ENCODE data around the gene GPR176. TPM values are rescaled to one million over a fixed set of nuclear protein-coding genes. Genes with fewer than 3 reads are reported as not detected.
"Not testable (repeated sequence)": the region's sequence is repeated elsewhere in the genome, so short reads cannot be mapped to it uniquely, and the experiment has no call there.

GPR176 gene
- total RNA-seq, 2 donors from 2014 or later = 2.9 to 4.8 TPM

DNA sequence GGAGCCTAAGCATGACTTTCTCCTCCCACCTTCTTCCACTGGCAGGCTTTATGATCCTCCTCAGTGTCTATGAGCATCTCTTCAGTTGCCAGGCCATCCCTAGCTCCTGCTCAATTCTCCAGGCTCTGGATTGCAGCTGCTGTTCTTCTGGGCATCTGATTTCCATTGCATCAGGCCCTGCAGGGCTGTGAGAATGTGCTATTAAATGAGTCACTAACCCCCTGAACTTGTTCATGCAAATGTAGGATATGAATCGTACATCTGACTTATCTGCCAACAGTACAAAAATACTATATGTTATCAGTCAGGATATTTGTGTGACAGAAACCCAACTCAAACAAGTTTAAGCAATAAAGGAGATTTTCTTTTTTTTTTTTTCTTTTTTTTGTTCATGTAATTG is 11.9 kb downstream of the GPR176 start:
- peak in 1 of 2 donors; percentile 78 for ATAC-seq
- DNase-seq = no peak
- intact Hi-C loops (cut with DNase I) = no loop called here

DNA sequence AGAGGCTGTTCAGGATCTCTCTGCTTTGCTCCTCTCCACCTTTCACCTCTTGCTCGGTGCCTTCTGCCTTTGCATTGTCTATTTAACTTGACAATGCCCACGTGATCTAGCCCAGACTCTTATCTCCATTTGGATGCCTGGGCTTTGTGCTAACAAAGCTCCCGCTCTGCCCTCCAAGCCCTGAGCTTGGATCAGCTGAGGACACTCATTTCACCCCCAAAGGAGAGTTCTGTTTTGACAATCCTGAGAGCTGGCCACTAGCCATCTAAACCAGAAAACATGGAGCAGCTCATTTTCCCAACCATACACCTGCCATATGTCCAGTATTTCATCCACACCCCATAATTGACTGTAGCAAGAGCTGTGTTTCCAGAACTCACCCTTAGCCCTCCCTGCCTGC is 12.8 kb downstream of the GPR176 start:
- ATAC-seq (no peak), DNase-seq (no peak)
- intact Hi-C loops (cut with DNase I) = no loop called here

- DNase-seq (no peak), ATAC-seq (no peak)
- intact Hi-C loops (cut with DNase I) = no loop called here
Observed at GRCh38 chr15:39904115-39904514, 16.0 kb downstream of the GPR176 start.

GRCh38 chr15:39898317-39898716 is 21.7 kb downstream of the GPR176 start:
- no peak for DNase-seq
- no peak for ATAC-seq
- intact Hi-C loops (cut with DNase I) = no loop called here

- intact Hi-C loops (cut with DNase I) = no loop called here
- DNase-seq (no peak), ATAC-seq (no peak)
Observed at GRCh38 chr15:39896846-39897245, 23.2 kb downstream of the GPR176 start.

DNA sequence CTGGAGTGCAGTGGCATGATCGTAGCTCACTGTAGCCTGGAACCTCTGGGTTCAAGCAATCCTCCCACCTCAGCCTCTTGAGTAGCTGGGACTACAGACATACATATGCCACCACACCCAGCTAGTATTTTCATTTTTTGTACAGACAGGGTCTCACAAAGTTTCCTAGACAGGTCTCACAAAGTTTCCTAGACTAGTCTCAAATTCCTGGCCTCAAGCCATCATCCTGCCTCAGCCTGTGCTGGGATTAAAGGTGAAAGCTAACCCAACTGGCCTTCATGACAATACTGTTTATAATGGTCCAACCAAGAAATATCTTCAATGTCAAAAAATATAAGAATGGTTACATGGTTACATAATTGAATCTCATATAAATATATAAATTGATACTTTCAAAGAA is 24.0 kb downstream of the GPR176 start:
- intact Hi-C loops (cut with DNase I) = no loop called here
- no peak for DNase-seq
- no peak for ATAC-seq

DNA sequence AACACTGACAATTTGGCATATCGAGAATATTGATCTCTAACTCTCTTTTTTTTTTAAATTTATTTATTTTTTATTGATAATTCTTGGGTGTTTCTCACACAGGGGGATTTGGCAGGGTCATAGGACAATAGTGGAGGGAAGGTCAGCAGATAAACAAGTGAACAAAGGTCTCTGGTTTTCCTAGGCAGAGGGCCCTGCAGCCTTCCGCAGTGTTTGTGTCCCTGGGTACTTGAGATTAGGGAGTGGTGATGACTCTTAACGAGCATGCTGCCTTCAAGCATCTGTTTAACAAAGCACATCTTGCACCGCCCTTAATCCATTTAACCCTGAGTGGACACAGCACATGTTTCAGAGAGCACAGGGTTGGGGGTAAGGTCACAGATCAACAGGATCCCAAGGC is 27.0 kb downstream of the GPR176 start:
- DNase-seq; intact Hi-C loops (cut with DNase I); ATAC-seq: not testable (repeated sequence)

DNA sequence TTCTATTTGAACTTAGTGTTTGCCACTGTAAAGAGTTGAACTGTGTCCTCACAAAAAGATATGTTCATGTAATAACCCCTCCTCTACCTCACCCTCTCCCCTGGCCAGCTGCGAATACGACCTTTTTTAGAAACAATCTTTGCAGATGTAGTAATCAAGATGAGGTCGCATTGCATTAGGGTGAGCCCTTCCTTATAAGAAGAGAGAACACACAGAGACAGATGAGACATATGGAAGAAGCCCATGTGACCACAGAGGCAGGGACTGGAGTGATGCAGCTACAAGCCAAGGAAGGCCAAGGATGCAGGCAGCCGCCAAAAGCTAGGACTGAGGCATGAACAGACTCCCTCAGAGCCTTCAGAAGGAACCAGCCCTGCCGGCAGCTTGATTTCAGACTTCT is 27.6 kb downstream of the GPR176 start:
- ATAC-seq (no peak), DNase-seq (no peak)
- intact Hi-C loops (cut with DNase I) = no loop called here

GRCh38 chr15:39890621-39891020 is 29.4 kb downstream of the GPR176 start:
- intact Hi-C loops (cut with DNase I) = no loop called here

GRCh38 chr15:39889601-39890000 is 30.5 kb downstream of the GPR176 start:
- DNase-seq (no peak), ATAC-seq (no peak)
- intact Hi-C loops (cut with DNase I) = no loop called here

More at GRCh38 chr15:39890621-39891020, 29.4 kb downstream of the GPR176 start:
- no peak for ATAC-seq
- DNase-seq = no peak

DNA sequence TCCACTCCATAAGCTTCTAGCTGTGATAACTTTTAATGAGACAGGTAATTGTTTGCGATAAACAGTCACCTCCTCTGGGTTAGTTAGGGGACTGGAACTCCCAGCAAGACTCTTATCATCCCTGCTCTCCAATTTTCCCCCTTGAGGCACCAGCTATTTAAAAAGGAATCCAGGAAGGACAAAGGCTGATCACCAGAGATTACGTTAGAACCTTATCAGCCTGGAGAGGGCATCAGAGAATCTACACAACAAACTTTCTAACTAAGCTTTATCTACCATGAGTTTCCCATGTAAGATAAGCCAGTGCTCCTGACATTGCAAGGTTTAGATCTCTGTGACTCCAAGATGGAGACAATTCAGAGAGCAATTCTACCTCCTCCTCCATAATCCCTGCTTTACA is 31.3 kb downstream of the GPR176 start:
- intact Hi-C loops (cut with DNase I) = no loop called here
- DNase-seq = no peak
- ATAC-seq = no peak

DNA sequence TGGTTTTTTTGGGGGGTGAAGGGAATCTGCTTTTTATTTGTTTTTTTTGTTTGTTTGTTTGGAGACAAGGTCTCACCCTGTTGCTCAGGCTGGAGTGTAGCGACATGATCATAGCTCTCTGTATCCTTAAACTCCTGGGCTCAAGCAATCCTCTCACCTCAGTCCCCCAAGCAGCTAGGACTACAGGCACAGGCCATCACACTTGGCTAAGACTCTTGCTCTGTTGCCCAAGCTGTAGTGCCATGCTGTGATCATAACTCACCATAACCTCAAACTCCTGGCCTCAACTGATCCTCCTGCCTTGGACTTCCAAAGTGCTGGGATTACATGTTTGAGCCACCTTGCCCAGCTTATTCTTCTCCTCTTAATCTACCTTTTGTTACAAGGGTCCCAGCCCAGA is 31.8 kb downstream of the GPR176 start:
- ATAC-seq (no peak), DNase-seq (no peak)
- intact Hi-C loops (cut with DNase I) = no loop called here

- peak; percentile 57 to 73 for ATAC-seq
- DNase-seq = peak; percentile 21
- intact Hi-C loops (cut with DNase I) = no loop called here
Observed at GRCh38 chr15:39887832-39888231, 32.2 kb downstream of the GPR176 start.

DNA sequence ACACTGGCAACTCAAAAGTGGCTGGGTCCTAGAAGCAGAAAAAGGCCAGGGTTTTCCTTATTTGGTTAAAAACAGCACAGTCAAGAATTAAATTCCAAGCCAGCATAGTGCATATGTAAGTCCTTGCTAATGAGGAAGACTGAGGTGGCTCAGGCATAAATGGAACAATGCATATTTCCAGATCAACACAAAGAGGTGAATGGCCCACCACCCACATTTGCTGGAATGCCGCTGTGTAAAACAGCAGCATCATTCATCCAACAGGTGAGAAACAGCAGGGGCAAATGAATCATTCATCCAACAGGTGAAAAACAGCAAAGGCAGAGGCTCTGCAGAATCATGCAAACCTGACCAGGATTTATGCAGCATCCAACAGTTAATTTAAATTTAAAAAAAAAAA is 32.9 kb downstream of the GPR176 start:
- DNase-seq = no peak
- no peak for ATAC-seq
- intact Hi-C loops (cut with DNase I) = no loop called here

- ATAC-seq (no peak), DNase-seq (no peak)
- intact Hi-C loops (cut with DNase I) = no loop called here
Observed at GRCh38 chr15:39886418-39886817, 33.6 kb downstream of the GPR176 start.

- ATAC-seq = peak in 1 of 2 donors; percentile 24
- DNase-seq = no peak
- intact Hi-C loops (cut with DNase I) = no loop called here
Observed at GRCh38 chr15:39885099-39885777, 34.8 kb downstream of the GPR176 start.

DNA sequence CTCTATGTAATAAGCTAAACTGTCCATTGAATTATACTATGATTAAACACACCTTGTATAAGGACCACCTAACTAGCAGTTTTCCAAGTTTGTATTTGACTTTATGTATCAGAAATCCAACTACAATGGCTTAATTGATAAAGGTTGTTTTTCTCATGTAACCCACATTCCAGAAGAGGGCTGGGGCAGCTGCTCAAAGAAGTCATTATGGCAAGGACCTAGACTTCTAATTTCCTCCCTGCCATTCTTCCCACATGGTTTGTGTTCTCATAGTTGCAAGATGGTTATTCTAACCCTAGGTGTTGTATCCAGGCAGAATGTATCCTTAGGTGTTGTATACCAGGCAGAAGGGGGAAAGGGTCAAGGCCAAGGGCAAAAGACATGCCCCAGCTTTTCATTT is 35.7 kb downstream of the GPR176 start:
- no peak for ATAC-seq
- intact Hi-C loops (cut with DNase I) = no loop called here
- no peak for DNase-seq

DNA sequence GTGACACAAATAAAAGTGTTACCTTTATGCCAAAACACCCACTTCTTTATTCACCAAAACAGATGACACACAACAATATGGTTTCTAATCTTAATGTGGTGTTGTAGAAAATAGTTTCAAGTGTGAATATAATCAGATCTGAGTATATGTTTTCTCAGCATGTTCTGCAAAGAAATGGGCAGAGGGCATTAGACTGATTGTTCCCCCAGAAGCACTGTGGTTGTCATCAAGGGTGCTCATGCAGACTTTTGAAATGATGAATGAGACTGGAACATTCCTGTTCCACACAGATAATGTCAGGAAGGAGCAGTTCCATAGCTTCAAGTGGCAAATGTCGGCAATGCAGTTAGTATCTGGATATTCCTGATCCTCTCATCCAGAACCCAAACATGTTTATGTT is 37.5 kb downstream of the GPR176 start:
- intact Hi-C loops (cut with DNase I) = no loop called here
- ATAC-seq = no peak
- no peak for DNase-seq

- intact Hi-C loops (cut with DNase I) = no loop called here
- ATAC-seq = peak in 1 of 2 donors; percentile 44
- DNase-seq = no peak
Observed at GRCh38 chr15:39881790-39882189, 38.3 kb downstream of the GPR176 start.

DNA sequence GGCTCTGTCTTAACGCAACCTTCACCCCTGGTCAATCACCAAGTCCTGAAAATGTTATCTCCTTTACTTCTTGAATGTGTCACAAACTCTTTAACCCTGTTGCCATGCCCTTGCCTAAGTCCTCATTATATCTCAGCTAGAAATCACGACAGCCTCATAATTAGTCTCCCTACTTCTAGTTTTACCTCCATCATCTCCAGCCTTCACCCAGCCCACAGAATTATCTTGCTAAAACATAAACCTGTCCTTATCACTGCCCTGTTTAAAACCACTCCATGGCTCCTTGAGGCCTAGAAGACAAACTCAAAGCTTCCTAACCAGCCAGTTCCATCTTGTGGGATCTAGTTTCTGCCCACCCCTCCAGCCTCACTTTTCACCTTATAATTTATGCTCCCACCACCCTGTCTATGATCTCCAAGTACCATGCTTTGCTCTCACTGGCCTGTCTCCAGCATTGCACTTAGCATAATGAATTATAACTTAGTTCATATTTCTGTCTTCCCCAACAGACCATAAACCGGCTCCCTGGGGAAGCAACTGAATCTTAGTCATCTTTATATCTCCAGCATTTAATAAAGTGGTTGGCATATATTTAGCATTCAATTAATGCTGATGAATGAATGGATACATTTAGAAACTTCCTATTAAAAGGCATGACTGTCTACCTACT is 39.2 kb downstream of the GPR176 start:
- intact Hi-C loops (cut with DNase I) = no loop called here
- DNase-seq = no peak
- no peak for ATAC-seq

DNA sequence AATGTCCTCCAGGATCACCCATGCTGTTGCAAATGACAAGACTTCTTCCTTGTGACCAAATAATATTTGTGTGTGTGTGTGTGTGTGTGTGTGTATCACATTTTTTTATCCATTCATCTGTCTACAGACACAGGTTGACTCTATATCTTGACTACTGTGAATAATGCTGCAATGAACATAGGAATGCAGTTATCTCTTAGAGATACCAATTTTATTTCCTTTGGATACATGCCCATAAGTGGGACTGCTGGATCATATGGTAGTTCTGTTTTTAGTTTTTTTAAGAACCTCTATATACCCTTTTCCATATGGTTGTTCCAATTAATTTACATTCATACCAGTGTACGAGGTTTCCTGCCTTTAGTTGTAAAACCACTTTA is 41.7 kb downstream of the GPR176 start:
- intact Hi-C loops (cut with DNase I) = loop anchor here (5.0 to 10.0 kb wide), 3 partner anchors 84 to 194 kb away; no protein-coding TSS in a partner anchor
- DNase-seq (no peak), ATAC-seq (peak in 1 of 2 donors; percentile 58)

Measured in left cardiac atrium (tissue), 4 donors.